ENCODE results near the gene KRT17. TPM values are rescaled to one million over a fixed set of nuclear protein-coding genes. Genes with fewer than 3 reads are reported as not detected.
"Not testable (repeated sequence)": the region's sequence is repeated elsewhere in the genome, so short reads cannot be mapped to it uniquely, and the experiment has no call there.

Gene KRT17
- total RNA-seq, 3 donors from 2014 or later, result 1.9 to 1,676 (median 1,373) TPM

DNA sequence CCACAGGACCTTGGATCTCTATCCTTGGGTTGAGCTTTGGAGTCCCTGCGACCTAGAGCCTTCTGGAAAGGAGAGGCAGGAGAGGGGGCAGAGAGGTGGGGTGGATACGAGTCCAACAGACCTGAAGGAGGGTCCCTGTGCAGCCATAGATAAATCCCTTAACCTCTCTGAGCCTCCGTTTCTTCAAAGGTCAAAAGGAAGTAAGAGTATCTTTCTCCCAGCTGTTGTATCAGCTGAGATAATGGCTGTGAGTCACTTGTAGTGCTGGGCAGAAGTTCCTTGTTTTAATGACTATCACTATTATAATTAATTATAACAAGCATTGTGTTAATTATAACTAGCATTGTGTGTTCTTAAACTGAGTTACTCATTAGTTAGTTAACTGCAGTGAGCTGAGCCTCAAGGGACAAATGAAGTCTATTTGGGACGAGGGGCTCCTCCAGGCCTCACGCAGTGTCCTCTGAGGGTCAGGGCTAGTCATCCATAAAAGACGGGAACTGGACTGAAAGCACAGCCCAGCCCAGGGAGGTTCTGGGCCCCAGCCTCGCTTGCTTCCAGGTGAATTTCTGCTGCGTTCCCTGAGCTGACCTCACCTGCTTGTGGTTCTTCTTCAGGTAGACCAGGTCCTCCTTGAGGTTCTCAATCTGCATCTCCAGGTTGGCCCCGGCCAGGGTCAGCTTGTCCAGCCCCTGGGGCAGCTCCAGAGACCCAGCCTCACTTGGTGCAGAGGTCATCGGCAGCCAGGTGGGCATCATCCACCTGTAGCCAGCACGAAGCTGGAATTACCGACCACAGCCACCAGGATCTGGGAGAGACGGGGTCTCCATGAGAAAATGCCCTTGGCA, 5.7 kb upstream of the KRT17 start:
- H3K4me3 ChIP-seq, result no peak overlapping the region
- intact Hi-C loops (cut with DNase I; ENCODE audit: low total_unique reads), result loop anchor here (10.0 kb wide), 1 partner anchor 75 kb away; no protein-coding TSS in a partner anchor
- no peak for DNase-seq (ENCODE audit: low spot score in 2 of 2)
- H3K9me3 ChIP-seq, result no peaks in the 10 kb centered on the region
- H3K27ac ChIP-seq, result no peak overlapping the region
- H3K27me3 ChIP-seq, result no peaks in the 10 kb centered on the region
- H3K36me3 ChIP-seq, result no peaks in the 10 kb centered on the region
- H3K4me1 ChIP-seq, result no peaks in the 10 kb centered on the region
- TF ChIP-seq, protein P1, sequence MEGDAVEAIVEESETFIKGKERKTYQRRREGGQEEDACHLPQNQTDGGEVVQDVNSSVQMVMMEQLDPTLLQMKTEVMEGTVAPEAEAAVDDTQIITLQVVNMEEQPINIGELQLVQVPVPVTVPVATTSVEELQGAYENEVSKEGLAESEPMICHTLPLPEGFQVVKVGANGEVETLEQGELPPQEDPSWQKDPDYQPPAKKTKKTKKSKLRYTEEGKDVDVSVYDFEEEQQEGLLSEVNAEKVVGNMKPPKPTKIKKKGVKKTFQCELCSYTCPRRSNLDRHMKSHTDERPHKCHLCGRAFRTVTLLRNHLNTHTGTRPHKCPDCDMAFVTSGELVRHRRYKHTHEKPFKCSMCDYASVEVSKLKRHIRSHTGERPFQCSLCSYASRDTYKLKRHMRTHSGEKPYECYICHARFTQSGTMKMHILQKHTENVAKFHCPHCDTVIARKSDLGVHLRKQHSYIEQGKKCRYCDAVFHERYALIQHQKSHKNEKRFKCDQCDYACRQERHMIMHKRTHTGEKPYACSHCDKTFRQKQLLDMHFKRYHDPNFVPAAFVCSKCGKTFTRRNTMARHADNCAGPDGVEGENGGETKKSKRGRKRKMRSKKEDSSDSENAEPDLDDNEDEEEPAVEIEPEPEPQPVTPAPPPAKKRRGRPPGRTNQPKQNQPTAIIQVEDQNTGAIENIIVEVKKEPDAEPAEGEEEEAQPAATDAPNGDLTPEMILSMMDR (IDR thresholded peaks at IDR 0.05), result no peak
- TF ChIP-seq POLR2A (IDR thresholded peaks at IDR 0.05) (no peak), POLR2AphosphoS5 (IDR thresholded peaks at IDR 0.05) (no peak)

DNA sequence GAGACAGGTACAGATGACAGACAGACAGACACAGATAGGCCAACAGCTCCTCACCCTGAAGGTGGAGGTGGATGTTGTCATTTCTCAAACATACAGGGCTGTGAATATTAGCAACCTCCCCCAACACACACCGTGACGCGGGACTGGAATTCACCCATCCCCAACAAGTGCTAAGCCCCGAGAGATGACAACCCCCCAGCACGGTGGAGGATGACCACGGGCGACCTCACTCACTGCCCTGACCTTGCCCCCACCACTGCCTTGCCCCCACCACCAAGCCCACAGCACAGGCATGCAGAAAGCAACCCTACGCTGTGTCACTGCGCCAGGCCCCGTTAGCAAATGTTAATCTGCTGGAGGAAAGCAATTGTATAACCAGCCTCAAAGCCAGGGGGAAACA, 4.9 kb upstream of the KRT17 start:
- H3K9me3 ChIP-seq, result no peaks in the 10 kb centered on the region
- no peak for TF ChIP-seq POLR2AphosphoS5 (IDR thresholded peaks at IDR 0.05)
- TF ChIP-seq POLR2A (IDR thresholded peaks at IDR 0.05), result no peak
- TF ChIP-seq, protein P1 (IDR thresholded peaks at IDR 0.05), result no peak
- intact Hi-C loops (cut with DNase I; ENCODE audit: low total_unique reads), result no loop called here
- no peak overlapping the region for H3K4me3 ChIP-seq
- H3K36me3 ChIP-seq, result no peaks in the 10 kb centered on the region
- H3K27ac ChIP-seq, result no peak overlapping the region
- H3K27me3 ChIP-seq, result no peaks in the 10 kb centered on the region
- no peak for DNase-seq (ENCODE audit: low spot score in 2 of 2)
- H3K4me1 ChIP-seq, result no peaks in the 10 kb centered on the region

GRCh38 chr17:41628621-41629255, 4.4 kb upstream of the KRT17 start:
- peak in 1 of 2 donors; percentile 37 for DNase-seq (ENCODE audit: low spot score in 2 of 2)
- intact Hi-C loops (cut with DNase I; ENCODE audit: low total_unique reads), result not testable (repeated sequence)

GRCh38 chr17:41628073-41628370, 3.6 kb upstream of the KRT17 start:
- H3K4me3 ChIP-seq; H3K9me3 ChIP-seq; H3K27ac ChIP-seq; H3K36me3 ChIP-seq; H3K27me3 ChIP-seq; intact Hi-C loops (cut with DNase I; ENCODE audit: low total_unique reads); DNase-seq (ENCODE audit: low spot score in 2 of 2); H3K4me1 ChIP-seq: not testable (repeated sequence)

More at GRCh38 chr17:41628621-41629255, 4.4 kb upstream of the KRT17 start:
- not testable (repeated sequence) for H3K9me3 ChIP-seq, H3K4me1 ChIP-seq, H3K36me3 ChIP-seq, H3K27me3 ChIP-seq, H3K27ac ChIP-seq, H3K4me3 ChIP-seq

GRCh38 chr17:41627316-41628072, 3.1 kb upstream of the KRT17 start:
- intact Hi-C loops (cut with DNase I; ENCODE audit: low total_unique reads), result loop anchor here (1.0 kb wide), 1 partner anchor 20 kb away; no protein-coding TSS in a partner anchor
- no peak overlapping the region for H3K27ac ChIP-seq
- H3K4me3 ChIP-seq, result no peak overlapping the region
- H3K27me3 ChIP-seq, result no peaks in the 10 kb centered on the region
- peak in 1 of 2 donors; percentile 35 for DNase-seq (ENCODE audit: low spot score in 2 of 2)
- TF ChIP-seq, protein P1 (IDR thresholded peaks at IDR 0.05), result no peak
- no peak for TF ChIP-seq POLR2A (IDR thresholded peaks at IDR 0.05)
- TF ChIP-seq POLR2AphosphoS5 (IDR thresholded peaks at IDR 0.05), result no peak
- H3K36me3 ChIP-seq, result no peaks in the 10 kb centered on the region
- no peaks in the 10 kb centered on the region for H3K9me3 ChIP-seq
- no peaks in the 10 kb centered on the region for H3K4me1 ChIP-seq

- not testable (repeated sequence) for H3K9me3 ChIP-seq; DNase-seq (ENCODE audit: low spot score in 2 of 2); H3K4me3 ChIP-seq; H3K27me3 ChIP-seq; H3K4me1 ChIP-seq; H3K36me3 ChIP-seq; H3K27ac ChIP-seq
- intact Hi-C loops (cut with DNase I; ENCODE audit: low total_unique reads), result loop anchor here (1.0 kb wide), 1 partner anchor 20 kb away; no protein-coding TSS in a partner anchor
Measured at GRCh38 chr17:41626914-41627295, 2.5 kb upstream of the KRT17 start.

GRCh38 chr17:41626028-41626913, 1.9 kb upstream of the KRT17 start:
- H3K4me3 ChIP-seq, result peak overlapping the region in 1 of 3 donors; percentile 39
- DNase-seq (ENCODE audit: low spot score in 2 of 2), result peak in 1 of 2 donors; percentile 43
- H3K9me3 ChIP-seq; H3K27me3 ChIP-seq; H3K4me1 ChIP-seq; intact Hi-C loops (cut with DNase I; ENCODE audit: low total_unique reads); H3K36me3 ChIP-seq: not testable (repeated sequence)
- peak overlapping the region; percentile 87 to 90 for H3K27ac ChIP-seq
